ENCODE measurements around the gene SPOPL.
"Not testable (repeated sequence)": the region's sequence is repeated elsewhere in the genome, so short reads cannot be mapped to it uniquely, and the experiment has no call there.

Gene SPOPL

DNA sequence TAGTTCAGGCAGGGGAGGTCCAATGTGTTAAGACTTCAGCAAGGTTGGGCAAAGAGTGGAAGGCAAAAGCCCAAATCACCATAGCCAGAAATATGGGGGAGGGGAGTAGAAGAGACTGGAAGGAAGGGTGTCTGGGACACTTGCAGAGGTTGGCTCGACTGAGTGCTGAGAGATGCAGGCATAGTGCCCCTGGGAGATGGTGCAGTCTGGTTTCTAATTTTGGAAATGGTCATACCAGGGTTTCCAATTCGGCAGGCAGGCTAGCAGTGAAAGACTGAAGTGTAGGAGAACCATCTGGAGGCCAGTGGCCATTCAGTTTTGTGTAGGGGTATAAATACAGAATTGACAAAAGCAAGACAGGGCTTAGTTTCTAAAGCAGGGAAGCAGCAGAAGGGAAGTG is 6.2 kb upstream of the SPOPL start:
- DNase-seq: no peak

- DNase-seq: no peak
Observed at GRCh38 chr2:138496096-138496651, 5.4 kb upstream of the SPOPL start.

- DNase-seq: no peak
Observed at GRCh38 chr2:138497294-138497693, 4.3 kb upstream of the SPOPL start.

DNA sequence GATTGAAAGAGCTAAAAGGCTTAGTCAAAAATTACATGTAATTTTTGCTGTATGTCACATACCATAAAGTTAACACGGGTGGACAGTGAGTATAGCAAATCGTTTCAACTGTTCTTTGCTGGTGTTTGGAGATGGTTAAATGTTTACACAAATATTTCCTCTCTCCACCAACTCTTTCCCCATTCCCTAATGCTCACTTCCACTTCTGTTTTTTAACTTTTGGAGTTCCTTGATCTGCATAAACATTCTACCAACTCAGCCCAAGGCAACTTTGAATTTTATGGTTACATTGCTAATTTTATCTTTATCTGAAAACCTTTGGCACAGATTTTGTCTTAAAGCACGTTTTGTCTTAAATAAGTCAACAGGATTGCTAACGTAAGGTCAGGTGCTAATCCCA is 1.9 kb upstream of the SPOPL start:
- DNase-seq: no peak

DNA sequence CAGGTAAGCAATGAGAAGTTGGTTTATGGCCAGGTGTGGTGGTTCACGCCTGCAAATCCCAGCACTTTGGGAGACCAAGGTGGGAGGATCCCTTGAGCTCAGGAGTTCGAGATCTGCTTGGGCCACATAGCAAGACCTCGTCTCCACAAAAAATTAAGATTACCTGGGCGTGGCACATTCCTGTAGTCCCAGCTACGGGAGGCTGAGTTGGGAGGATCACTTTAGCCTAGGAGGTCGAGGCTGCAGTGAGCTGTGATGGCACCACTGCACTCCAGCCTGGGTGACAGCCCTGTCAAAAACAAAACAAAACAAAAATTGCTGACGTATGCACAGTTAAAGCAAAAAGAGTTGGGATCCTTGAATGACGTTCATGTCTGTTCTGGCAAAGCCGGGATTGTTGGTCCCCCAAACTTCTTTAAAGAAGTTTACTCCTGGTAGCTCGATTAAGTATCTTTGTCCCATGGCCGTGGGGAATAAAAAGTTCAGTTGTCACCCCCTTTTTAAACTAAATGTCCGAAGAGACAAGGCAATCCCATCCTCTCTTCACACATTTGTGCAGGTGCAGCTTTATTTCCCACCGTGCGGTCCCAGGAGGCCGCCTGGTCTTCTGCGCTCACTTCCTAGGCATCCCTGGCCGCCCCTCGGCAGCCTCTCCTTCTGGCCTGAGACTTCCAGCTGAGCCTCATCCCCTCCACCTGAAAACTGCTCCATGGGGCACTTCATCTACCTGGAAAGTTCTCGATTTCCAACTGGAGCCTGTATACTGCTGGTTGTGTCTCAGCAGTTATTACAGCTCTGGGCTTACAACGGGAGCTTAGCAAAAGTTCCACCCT is 762 bp upstream of the SPOPL start:
- DNase-seq: no peak

DNA sequence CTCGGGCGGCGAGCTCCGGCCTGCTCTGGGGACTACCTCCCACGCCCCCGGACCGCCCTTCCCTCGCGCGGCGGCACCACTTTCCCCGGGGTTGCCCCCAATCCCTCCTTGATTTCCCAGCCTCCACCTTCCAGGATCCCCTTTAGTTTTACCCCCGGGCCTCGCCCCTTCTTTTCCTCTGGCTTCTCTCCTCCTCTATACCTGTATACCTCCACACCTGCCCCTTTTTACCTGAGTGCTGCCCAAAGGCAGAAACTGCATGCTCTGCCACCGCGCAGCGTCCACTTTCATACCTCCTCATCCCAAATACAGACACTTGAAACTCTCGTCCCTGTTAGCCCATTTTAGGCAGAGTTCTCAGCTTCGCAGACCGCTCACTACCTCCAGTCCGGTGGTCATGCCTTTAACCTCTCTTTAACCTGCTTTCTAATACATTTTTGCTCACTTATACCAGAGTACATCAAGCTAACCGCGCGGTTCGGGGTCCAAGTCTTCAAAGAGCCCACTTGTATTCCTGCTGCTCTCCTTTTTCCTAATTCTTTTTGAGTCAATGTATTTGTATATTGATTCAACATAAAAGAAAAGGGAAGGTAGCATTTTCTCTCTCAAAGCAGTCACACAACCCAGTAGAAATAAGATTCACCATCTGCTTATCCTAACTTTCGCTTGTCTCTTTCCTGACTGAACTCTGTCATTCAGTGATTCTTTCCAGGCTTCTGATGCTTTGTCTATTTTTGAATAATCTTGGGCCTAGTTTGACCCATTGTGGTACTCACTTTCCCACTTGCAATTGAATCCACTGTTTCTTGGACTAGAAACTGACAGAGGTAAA is 901 bp downstream of the SPOPL start:
- peak; percentile 40 for DNase-seq

- DNase-seq: no peak
Observed at GRCh38 chr2:138503087-138503442, 1.5 kb downstream of the SPOPL start.

- no peak for DNase-seq
Observed at GRCh38 chr2:138503652-138504051, 2.1 kb downstream of the SPOPL start.

- no peak for DNase-seq
Observed at GRCh38 chr2:138504092-138504491, 2.5 kb downstream of the SPOPL start.

DNA sequence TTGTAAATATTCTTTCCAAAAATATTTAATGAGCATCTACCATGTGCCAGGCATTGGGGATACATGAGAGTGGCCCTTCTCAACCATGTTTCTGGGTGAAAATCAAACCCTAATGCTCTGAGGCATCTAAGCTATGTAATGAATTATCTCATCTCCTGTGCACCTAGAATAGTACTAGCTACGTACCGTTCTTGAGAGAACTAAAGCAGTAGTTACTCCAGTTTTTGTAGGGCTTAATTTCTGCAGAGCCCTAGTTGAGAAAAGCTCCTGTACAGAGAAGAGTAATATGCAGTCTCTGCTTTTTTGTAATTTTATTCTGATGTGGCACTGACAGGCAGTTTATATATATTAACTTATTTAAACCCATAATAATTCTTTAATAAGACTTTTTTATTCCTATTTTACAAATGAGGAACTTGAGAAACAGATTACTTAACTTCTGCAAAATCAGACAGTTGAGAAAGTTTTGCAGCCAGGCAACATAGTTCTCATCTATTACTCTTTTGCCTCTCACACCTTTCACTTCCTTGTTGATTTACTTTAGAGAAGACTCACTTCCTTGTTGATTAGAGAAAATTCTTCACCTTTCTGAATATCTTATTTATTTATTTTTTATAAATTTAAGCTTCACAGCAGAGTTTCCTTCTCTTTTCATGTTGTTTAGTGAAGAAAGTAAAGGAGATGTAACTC is 3.1 kb downstream of the SPOPL start:
- no peak for DNase-seq

- peak; percentile 74 for DNase-seq
Observed at GRCh38 chr2:138507267-138507666, 5.7 kb downstream of the SPOPL start.

- DNase-seq: peak; percentile 5
Observed at GRCh38 chr2:138510319-138510718, 8.7 kb downstream of the SPOPL start.

- no peak for DNase-seq
Observed at GRCh38 chr2:138512672-138513071, 11.1 kb downstream of the SPOPL start.

- no peak for DNase-seq
Observed at GRCh38 chr2:138514173-138514572, 12.6 kb downstream of the SPOPL start.

GRCh38 chr2:138515092-138515491 is 13.5 kb downstream of the SPOPL start:
- DNase-seq: no peak

GRCh38 chr2:138516030-138516704 is 14.6 kb downstream of the SPOPL start:
- DNase-seq: no peak

- no peak for DNase-seq
Observed at GRCh38 chr2:138518860-138519259, 17.3 kb downstream of the SPOPL start.

- no peak for DNase-seq
Observed at GRCh38 chr2:138521821-138522220, 20.3 kb downstream of the SPOPL start.

DNA sequence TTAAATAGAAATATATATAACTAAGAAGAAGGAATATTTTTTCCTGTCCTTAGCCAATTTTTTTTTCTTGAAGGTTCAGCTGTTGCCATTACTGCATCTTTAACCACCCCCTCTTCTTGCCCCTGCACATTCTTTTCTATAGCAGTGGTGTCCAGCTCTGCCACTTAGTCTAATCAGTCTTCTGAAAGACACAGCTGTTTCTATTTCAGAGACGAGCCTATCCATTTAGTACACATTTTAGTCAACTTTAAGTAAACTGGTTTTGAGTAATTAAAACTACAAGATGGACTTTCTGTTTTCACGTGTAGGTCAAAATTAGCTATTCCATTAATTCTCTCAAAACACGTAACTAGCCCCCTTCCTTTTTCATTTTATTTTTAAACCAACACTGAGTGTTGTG is 21.0 kb downstream of the SPOPL start:
- DNase-seq: no peak

GRCh38 chr2:138523018-138523672 is 21.6 kb downstream of the SPOPL start:
- not testable (repeated sequence) for DNase-seq

DNA sequence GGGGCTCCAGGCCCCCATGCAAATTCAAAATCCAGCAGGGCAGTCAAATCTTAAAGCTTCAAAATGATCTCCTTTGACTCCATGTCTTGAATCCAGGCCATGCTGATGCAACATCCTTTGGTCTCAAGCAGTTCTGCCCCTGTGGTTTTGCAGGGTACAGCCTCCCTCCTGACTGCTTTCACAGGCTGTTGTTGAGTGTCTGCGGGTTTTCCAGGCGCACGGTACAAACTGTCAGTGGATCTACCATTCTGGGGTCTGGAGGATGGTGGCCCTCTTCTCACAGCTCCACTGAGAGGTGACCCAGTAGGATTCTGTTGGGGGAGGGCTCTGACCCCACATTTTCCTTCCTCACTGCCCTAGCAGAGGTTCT is 22.1 kb downstream of the SPOPL start:
- not testable (repeated sequence) for DNase-seq

GRCh38 chr2:138524353-138524752 is 22.8 kb downstream of the SPOPL start:
- DNase-seq: not testable (repeated sequence)

Measured in NCI-H345 (cell line).